Spleen (tissue), 11 donors: Measurements from ENCODE around the gene AUP1. TPM values are rescaled to one million over a fixed set of nuclear protein-coding genes. Genes with fewer than 3 reads are reported as not detected.
A peak's percentile ranks its signal among the peaks of the same experiment; 100 is the strongest.

Experiments used
- DNase-seq: peaks from one replicate; pipeline ENCODE4 v3.0.0-alpha.2; 2020
- H3K27ac ChIP-seq, 8 donors: fragments of 200-600 bp; sonication (generic) in 7 of 8; 1 replicate in 4 of 8; 2 replicates in 4 of 8; pipeline versions ENCODE4 v1.5.0 to v1.8.0; 2016 to 2021; ENCODE audit warnings: inconsistent platforms in 4 of 8, mild to moderate bottlenecking in 4 of 8, moderate library complexity in 1 of 8
- H3K27me3 ChIP-seq, 7 donors: fragments of 200-600 bp; sonication (generic) in 6 of 7; replicated peaks in 1 of 7; 1 replicate in 4 of 7; 2 replicates in 3 of 7; pipeline versions ENCODE4 v1.5.0 to v1.8.0; 2016 to 2021; ENCODE audit warnings: inconsistent platforms in 3 of 7, mild to moderate bottlenecking in 1 of 7
- H3K36me3 ChIP-seq, 6 donors: fragments of 200-600 bp; sonication (generic) in 5 of 6; 1 replicate in 4 of 6; 2 replicates in 2 of 6; pipeline versions ENCODE4 v1.5.0 to v1.8.0; 2016 to 2021; ENCODE audit warnings: inconsistent platforms in 2 of 6
- H3K4me1 ChIP-seq, 6 donors: fragments of 200-600 bp; sonication (generic) in 5 of 6; 1 replicate in 3 of 6; 2 replicates in 3 of 6; pipeline versions ENCODE4 v1.5.0 to v1.8.0; 2016 to 2021; ENCODE audit warnings: inconsistent platforms in 3 of 6
- H3K4me3 ChIP-seq, 8 donors: fragments of 200-600 bp; sonication (generic) in 7 of 8; 1 replicate in 4 of 8; 2 replicates in 4 of 8; pipeline versions ENCODE4 v1.5.0 to v1.8.0; 2016 to 2021; ENCODE audit warnings: inconsistent platforms in 4 of 8, mild to moderate bottlenecking in 4 of 8, moderate library complexity in 2 of 8
- H3K9me3 ChIP-seq, 8 donors: fragments of 200-600 bp; sonication (generic) in 7 of 8; 1 replicate in 4 of 8; 2 replicates in 4 of 8; pipeline versions ENCODE4 v1.5.0 to v1.8.0; 2016 to 2021; ENCODE audit warnings: inconsistent platforms in 4 of 8
- POLR2A ChIP-seq, 3 donors: fragments of 450-650 bp; IDR thresholded peaks; one replicate each; pipeline ENCODE4 v1.5.1; 2017; ENCODE audit warnings: antibody characterized with exemption in 3 of 3, mild to moderate bottlenecking in 1 of 3
- POLR2AphosphoS5 ChIP-seq, 3 donors: sonication (generic); formaldehyde crosslinking; IDR thresholded peaks; one replicate each; pipeline ENCODE4 v1.5.1; 2017; ENCODE audit warnings: antibody characterized with exemption in 3 of 3
- WGBS, 5 donors: extraction: QIAGEN DNeasy Blood & Tissue Kit in 3 of 5; methylation state at CpG; one replicate each; pipeline versions ENCODE4 v1.1.5 to v1.1.7; 2013 to 2018; 5-methylcytosine and 5-hydroxymethylcytosine counted together
- intact Hi-C: fragments of 100-400 bp; cut with DNase I; formaldehyde crosslinking; loops from one replicate; pipeline ENCODE4 v1.15.0; 2023; ENCODE audit warnings: low total_unique reads
- polyA plus RNA-seq, 3 donors: library from polyadenylated mRNA; stranded (reverse); fragments of 200-250 nt; gene quantifications; one replicate each; pipeline ENCODE4 v1.2.1, GENCODE V29; 2013
- total RNA-seq, 7 donors: library from RNA; depleted of rRNA in 3 of 7; stranded (reverse); fragments of >200 nt in 3 of 7; fragmentation: NEBNext Ultra II Directional in 4 of 7; extraction: Animal tissue kit (Norgen Biotek cat#: 25700) in 4 of 7; gene quantifications; one replicate each; pipeline versions ENCODE4 v1.1.0 to v1.2.1, GENCODE V29; 2016 to 2021
- TF ChIP-seq, protein P1 (sequence below), 11 experiments: fragments of 200-600 bp in 7 of 11; fragments of 450-650 bp in 4 of 11; sonication (generic) in 4 of 11; IDR thresholded peaks in 8 of 11; conservative IDR thresholded peaks in 3 of 11; 1 replicate in 7 of 11; 2 replicates in 4 of 11; pipeline versions ENCODE4 v1.4.0 to v1.8.0; 2016 to 2021; ENCODE audit warnings: antibody characterized with exemption in 11 of 11, inconsistent platforms in 4 of 11, mild to moderate bottlenecking in 1 of 11
- donor health status: healthy with polysubstance abuse.
- donor health status: DM: no; HTN: no; CAD: no; lungs with moderate emphysema.
- donor health status: DM: no; HTN: no; CAD: no.
- donor health status: Bipolar disorder and iron deficiency.
- donor health status: healthy.
- donor health status: DM: no; HTN: no; CAD: no.
- donor health status: DM: yes; HTN: yes; CAD: no.

AUP1 gene
- total and polyA plus RNA-seq, 10 donors = 107 to 226 (median 135) TPM

DNA sequence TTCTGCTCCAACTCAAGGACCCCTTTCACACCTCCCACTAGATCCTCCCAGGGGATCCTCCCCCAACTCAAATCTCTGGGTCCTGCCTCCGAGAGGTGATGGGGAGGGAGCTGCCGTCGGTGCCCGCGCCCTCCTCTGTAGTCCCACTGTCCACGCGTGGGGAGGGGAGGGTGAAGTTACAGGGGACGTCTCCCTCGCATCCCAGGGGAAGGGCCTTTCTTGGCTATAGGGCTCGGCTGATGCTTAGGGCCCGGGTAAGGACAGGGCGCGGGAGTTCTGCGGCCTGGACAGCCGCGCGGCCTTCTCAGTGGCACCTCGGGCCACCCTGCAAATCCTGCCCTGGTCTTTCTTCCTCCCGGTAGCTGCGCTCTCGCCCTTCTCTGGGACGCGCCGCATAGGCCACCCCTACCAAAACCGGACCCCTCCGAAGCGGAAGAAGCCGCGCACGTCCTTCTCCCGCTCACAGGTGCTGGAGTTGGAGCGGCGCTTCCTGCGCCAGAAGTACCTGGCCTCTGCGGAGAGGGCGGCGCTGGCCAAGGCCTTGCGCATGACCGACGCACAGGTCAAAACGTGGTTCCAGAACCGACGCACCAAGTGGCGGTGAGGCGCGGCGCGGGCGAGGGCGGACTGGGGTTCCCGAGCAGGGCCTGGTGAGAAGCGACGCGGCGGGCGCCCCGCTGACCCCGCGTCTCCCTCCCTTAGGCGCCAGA is 14.1 kb downstream of the AUP1 start:
- Histone ChIP-seq H3K9me3 (no peaks in the 10 kb centered on the region), H3K27me3 (peaks cover 23 to 100% (median 90%) of the 10 kb centered on the region in 7 donors), H3K36me3 (no peaks in the 10 kb centered on the region), H3K4me1 (peaks cover 20 to 41% (median 37%) of the 10 kb centered on the region in 6 donors), H3K27ac (no peak overlapping the region), H3K4me3 (peak overlapping the region; percentile 27 to 71 (median 52))
- peak; percentile 78 for DNase-seq
- TF ChIP-seq, protein P1, sequence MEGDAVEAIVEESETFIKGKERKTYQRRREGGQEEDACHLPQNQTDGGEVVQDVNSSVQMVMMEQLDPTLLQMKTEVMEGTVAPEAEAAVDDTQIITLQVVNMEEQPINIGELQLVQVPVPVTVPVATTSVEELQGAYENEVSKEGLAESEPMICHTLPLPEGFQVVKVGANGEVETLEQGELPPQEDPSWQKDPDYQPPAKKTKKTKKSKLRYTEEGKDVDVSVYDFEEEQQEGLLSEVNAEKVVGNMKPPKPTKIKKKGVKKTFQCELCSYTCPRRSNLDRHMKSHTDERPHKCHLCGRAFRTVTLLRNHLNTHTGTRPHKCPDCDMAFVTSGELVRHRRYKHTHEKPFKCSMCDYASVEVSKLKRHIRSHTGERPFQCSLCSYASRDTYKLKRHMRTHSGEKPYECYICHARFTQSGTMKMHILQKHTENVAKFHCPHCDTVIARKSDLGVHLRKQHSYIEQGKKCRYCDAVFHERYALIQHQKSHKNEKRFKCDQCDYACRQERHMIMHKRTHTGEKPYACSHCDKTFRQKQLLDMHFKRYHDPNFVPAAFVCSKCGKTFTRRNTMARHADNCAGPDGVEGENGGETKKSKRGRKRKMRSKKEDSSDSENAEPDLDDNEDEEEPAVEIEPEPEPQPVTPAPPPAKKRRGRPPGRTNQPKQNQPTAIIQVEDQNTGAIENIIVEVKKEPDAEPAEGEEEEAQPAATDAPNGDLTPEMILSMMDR (IDR thresholded peaks at IDR 0.05 in 8 of 11, conservative IDR thresholded peaks at IDR 0.05 in 3 of 11) = no peak
- TF ChIP-seq POLR2A (IDR thresholded peaks at IDR 0.05) (no peak), POLR2AphosphoS5 (IDR thresholded peaks at IDR 0.05) (no peak)
- WGBS, 5 donors = 4 to 15% (median 5%) methylated on average over 16 to 60 of the region's 60 CpGs
- intact Hi-C loops = no loop called here

DNA sequence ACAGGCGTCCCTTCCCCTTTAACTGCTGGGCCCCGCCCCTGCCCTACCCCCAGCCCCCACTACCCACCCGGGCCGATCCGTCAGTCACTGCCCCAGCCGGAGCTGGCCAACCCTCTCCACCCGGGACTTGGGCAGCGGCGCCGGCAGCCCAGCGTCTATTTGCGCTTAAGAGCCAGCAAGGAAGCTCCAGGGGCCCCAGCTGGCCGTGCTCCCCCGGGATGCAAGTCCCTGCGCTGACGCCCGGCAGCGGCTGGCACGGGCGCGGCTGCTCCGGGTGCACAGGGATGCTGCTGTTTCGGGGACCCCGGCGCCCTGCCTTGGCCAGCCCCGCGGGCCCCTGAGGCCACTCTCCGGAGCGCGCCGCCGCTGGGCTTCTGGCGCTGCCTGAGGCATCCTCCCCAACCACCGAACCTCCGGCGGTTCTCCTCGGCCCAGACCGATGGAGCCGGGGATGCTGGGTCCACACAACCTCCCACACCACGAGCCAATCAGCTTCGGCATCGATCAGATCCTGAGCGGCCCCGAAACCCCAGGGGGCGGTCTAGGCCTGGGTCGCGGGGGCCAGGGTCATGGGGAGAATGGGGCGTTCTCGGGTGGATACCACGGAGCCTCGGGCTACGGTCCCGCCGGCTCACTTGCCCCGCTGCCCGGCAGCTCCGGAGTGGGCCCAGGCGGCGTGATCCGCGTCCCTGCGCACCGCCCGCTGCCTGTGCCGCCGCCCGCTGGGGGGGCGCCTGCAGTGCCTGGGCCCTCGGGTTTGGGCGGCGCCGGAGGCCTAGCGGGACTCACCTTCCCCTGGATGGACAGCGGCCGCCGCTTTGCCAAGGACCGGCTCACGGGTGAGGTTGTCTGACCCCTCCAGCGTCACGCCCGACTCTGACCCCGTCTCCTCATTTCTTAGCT is 14.9 kb downstream of the AUP1 start, which contains the start of gene TLX2:
Gene TLX2 (plus strand): TSS at position 83 of the 903 bp plus-strand sequence. CDS start 357 bp downstream, at position 440.
- peak; percentile 78 for DNase-seq
- intact Hi-C loops = no loop called here
- WGBS, 5 donors = 2 to 6% (median 3%) methylated on average over 26 to 82 of the region's 82 CpGs
- peak within 1 kb of the TSS in 6 of 8 donors; percentile 16 to 71 (median 52) for H3K4me3 ChIP-seq
- peaks cover 23 to 98% (median 90%) of the 10 kb centered on the region in 7 donors for H3K27me3 ChIP-seq
- TF ChIP-seq, protein P1 (IDR thresholded peaks at IDR 0.05 in 8 of 11, conservative IDR thresholded peaks at IDR 0.05 in 3 of 11) = no peak
- H3K4me1 ChIP-seq = peaks cover 20 to 41% (median 37%) of the 10 kb centered on the region in 6 donors
- no peak within 1 kb of the TSS for H3K27ac ChIP-seq
- H3K9me3 ChIP-seq = no peaks in the 10 kb centered on the region
- H3K36me3 ChIP-seq = no peaks in the 10 kb centered on the region

DNA sequence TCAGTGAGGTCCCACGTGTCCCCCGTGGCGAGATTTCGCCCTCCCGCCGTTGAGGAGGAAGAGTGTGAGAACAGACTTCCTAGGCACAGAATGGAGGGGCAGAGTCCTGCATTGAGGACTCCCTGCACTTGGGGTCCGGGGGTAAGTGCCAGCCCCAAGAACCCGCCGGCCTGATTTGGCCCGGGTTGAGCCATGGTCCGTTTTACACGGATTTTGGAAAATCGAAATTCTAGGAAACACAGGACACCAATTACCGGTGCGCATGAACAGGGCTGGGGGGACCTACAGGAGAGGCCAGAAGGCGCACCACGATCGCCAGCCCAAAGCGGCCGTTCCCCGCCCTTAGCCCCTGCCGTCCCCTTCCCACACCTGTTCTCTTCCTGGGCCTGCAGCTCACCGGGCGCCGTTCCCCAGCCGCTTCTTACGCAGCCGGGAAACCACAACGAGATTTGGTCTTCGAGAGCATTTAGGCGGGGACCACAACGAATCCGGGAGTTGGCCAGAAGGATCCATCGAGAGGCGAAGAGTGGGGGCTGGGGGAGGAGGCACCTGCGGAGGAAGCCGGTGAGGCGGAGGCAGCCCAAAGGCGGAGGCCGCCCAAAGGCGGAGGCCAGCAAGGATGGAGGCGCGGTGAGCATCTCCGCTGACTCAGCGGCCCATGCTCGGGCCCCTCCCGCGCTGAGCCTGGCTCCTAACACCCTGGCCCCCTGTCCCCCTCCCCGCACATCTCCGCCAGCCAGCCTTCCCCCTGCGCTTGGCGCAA is 15.7 kb downstream of the AUP1 start:
- 5 to 8% (median 6%) methylated on average over 23 to 52 of the region's 52 CpGs for WGBS, 5 donors
- DNase-seq = peak; percentile 63

More for the DNA sequence above, 15.7 kb downstream of the AUP1 start:
- H3K9me3 ChIP-seq = no peaks in the 10 kb centered on the region
- no peaks in the 10 kb centered on the region for H3K36me3 ChIP-seq
- H3K4me1 ChIP-seq = peaks cover 20 to 41% (median 37%) of the 10 kb centered on the region in 6 donors
- H3K27ac ChIP-seq = no peak overlapping the region
- intact Hi-C loops = no loop called here
- H3K4me3 ChIP-seq = peak overlapping the region in 5 of 8 donors; percentile 14 to 71 (median 52)
- peaks cover 23 to 90% (median 81%) of the 10 kb centered on the region in 7 donors for H3K27me3 ChIP-seq
- TF ChIP-seq POLR2A (IDR thresholded peaks at IDR 0.05) (no peak), POLR2AphosphoS5 (IDR thresholded peaks at IDR 0.05) (peak; percentile 64 to 79 (median 72))
